GM19452 (cell line): ENCODE measurements around the gene ALKBH4.

Experiments
- ATAC-seq: cut with Tn5 transposase; IDR thresholded peaks from one replicate; pipeline ENCODE4 v1.9.1; 2021; ENCODE audit not compliant: unreplicated experiment

The ALKBH4 gene

DNA sequence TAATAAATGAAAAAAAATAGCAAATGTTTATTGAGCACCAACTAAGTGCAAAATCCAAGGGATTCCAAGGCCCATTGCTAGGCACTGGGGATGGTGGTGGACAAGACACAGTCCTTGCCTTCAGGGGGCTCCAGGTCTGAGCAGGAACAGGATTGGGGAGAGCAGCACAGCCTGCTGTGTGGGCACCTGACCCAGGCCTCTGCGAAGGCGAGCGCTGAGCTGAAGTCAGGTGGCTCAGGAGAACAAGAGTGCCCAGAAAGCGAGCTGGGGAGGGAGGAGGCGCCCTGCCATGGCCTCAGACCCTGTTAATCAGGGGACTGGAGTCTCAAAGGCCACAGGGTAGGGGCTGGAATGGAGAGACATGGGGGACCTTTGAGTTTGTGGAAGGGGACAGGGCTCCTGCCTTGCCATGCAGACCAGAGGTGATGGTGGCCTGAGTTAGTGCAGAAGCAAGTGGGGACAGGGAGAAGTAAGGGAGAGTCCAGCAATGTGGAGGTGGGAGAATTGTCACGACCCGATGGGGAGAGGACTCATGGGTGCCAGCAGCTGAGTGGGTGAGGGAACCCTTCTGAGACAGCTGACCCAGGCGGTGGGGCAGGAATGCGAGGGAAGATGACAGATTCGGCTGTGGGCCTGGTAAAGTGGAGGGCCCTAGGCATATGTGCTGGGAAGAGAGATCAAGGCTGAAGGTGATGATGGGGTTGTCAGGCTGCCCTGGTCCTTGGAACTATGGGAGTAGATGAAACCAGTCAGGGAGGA, 35.3 kb downstream of the ALKBH4 start:
- no peak for ATAC-seq

DNA sequence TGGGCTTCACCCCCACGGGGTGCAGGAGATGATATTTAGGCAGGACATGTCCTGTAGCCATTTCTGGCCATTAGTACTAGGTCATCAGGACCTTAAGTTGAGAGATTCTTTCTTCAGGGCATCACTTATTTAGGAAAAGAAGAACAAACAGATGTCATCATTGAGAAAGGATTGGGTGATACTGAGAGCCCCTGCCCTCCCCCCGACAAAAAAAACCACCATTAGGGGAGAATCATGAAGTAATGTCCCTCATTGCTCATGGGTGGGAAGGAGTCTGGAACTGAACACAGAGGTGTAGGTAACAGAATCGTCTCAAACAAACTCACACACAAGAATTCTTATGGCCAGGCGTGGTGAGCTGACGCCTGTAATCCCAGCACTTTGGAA, 37.7 kb downstream of the ALKBH4 start:
- no peak for ATAC-seq

DNA sequence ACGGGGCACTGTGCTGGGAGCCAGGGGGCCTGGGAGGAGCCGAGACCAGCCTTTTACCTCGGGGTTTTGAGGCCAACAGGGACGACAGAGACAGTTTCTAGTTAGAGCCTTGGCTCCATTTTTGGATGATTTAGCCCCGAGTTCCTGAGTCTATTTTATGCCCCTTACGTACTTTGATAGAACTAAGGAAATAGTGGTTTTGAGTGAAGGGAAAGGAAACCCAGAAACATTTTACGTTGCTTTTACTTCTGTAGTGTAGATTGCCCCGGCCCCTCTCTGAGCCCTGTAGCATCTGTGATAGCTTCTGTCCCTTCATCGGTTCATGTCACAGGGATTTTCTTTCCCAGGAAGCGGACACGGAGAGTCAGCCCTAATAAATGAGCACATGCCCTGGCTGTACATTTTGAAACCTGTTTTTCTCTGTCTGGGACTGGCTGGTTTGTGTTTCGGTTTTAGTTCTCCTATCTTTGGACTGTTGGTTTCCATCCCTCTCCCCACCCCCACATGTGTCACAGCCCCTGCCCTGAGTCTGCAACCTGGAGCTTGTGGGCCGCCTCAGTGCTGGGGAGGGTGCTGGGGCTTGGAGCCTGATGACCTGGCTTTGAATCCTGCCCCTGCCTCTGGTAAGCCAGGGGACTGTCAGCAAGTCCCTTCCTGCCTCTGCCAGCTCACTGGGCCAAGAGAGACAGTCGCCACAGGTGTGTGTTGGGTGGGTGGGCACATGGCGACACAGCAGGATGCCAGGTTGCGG, 38.2 kb downstream of the ALKBH4 start:
- peak; percentile 45 for ATAC-seq

DNA sequence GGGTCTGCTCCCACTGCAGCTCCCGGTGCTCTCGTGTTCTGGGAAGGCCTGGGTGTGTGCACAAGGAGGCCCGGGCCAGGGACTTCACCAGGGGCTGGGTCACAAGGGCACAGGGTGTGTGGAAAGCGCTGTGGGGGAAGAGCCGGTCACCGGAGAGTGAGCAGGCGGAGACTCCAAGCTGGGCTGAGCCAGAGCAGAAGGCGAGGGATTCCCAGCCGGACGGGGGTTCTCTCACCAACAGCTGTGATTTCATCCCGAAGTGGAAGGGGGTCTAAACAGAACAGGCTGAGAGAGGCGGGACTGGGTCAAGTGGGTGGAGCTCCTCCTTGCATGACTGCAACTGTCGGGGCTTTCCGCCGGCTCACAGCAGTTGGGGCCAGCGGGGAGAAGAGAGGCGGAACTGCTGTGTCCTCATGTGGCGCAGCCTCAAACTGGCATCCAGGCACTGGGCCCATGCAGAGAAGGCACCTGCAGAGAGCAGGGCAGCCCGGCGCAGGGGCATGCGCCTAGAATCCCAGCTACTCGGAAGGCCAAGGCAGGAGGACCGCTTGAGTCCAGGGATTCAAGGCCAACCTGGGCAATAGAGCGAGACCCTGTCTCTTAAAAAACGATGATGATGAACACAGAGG, 38.9 kb downstream of the ALKBH4 start:
- peak; percentile 67 for ATAC-seq

DNA sequence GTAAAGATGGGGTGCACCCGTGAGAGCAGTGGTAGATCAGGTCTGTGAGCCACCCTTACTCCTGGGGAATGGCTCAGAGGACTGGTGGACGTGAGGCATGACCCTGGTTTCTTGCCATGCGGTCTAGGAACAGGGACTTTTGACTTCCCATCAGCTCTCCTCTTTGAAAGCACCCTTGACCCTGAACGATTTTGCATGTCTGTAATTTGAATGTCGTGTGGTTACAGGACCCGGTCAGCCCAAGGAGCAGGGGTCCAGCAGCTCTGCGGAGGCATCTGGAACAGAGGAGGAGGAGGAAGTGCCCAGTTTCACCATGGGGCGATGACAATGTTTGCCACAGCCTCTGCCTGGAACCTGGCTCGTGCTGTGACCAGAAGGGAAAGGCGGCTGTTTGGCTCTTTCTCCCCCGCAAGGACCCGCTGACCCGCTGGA, 39.9 kb downstream of the ALKBH4 start:
- ATAC-seq: no peak

DNA sequence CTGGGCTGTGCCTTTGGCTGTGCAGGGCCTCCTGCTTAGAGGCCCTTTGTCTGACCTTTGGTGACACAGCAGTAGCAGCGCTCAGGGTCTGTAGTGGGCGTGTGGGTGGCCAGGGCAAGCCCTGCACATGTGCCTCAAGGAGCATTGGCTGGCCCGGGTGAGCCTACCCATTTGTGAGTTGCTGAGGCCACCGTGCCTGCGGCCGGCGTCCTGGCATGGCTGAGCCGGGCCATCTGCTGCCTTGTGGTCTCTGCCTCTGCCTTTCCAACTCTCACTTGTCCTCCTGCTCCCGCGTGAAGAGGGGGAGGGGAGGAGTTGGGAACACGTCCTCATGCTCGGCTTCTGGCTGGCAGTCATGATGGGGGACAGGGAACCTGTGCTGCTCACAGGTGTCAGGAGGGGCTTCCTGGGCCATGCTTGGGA, 40.5 kb downstream of the ALKBH4 start:
- ATAC-seq: no peak

DNA sequence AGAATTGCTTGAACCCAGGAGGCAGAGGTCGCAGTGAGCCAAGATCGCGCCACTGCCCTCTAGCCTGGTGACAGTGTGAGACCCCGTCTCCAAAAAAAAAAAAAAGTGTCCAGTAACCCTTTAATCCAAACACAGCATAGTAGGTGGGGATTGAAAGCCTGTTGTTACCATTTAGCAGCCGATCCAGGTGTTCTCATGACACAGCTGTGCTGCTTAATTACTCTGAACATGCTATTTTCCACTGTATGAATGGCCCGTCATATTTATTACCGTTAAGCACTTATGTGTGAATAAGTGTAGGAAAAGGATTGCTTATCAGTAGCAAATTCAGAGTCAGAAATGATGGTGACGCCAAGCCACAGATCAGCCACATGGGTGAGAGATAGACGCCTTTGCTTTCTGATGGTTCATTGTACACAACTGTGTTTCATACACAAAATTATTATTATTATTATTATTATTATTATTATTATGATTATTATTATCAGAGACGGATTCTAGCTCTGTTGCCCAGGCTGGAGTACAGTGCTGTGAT, 42.9 kb downstream of the ALKBH4 start:
- no peak for ATAC-seq

DNA sequence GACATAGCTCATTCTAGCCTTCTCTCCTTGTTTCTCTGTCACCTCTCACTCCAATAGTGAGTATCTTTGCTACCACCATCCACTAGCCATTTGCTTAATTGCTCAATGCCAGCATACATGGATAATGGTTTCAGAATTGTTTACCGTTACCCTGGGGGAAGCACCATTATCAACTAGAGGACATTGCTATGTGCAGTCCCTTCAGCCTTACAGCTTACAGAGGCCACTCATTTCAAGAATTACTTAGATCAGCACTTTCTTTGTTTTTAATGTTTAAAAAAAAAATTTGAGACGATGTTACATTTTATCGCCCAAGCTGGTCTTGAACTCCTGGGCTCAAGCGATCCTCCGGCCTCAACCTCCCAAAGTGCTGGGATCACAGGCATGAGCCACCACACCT, 46.1 kb downstream of the ALKBH4 start:
- ATAC-seq: no peak

DNA sequence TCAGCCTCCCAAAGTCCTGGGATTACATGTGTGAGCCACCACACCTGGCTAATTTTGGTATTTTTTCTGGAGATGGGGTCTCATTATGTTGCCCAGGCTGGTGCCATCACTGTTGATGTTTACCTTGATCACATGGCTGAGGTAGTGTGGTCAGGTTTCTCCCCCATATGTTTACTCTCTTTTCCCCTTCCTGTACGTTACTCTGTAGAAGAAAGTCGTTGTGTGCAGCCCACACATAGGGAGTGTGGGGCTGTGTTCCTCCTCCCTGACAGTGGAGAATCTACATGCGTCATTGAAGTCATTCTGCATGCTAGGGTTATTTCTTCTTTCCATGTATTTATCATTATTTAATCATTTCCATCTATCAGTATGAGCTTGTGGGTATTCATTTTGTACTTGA, 47.6 kb downstream of the ALKBH4 start:
- ATAC-seq: no peak

DNA sequence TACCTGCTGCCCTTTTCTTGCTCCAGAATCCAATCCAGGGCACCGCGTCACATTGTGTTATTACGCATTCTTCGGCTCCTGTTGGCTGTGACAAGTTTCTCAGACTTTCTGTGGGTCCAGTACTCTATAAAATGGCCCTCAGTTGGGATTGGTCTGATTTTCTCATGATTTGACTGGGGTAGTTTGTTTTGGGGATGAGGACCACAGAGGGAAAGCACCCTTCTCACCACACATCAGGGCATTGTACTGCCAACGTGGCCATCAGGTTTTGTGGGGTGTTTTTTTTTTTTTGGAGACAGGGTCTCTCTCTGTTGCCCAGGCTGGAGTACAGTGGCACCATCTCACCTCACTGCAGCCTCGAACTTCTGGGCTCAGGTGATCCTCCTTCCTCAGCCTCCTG, 48.3 kb downstream of the ALKBH4 start:
- ATAC-seq: no peak

DNA sequence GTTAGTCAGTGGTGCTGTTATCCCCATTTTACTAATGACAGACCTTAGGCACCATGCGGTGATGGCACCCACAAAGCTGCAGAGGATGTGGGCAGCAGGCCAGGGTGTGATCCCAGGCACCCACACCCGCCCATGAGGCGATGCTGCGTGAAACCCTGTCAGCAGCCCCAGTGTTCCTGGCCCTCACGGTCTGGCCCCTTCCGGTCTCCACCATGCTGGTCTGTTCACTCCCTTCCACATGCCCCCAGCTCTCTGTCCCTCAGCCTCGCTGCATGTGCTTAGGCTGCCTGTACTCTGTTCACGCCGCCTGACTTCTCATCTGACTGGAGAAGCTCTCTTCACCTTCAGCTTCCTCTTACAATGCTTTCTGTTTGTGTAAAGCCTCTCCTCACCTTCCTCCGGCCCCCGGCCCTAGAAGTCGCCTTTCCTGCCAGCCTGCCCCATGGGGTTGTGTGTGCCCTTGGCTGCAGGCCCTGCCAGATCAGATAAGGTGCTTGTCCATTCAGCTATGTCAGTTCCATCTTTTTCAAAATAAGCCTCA, 48.9 kb downstream of the ALKBH4 start:
- peak; percentile 70 for ATAC-seq

DNA sequence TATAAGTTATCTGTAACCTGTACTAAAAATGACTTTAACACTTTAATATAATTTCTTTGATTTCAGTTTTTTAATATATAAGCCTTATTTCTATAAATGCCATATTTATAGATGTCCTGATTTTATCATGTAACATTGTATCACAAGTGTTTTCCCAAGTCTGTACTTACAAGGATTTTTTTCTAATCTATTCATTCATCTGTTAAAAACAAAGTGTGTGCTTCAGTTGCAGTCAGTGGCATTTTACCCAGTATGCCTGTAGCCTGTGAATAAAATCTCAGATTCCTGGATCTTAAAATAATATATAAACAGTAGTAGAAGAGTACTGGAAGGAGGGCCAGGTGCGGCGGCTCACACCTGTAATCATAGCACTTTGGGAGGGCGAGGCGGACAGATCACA, 51.1 kb downstream of the ALKBH4 start:
- no peak for ATAC-seq

DNA sequence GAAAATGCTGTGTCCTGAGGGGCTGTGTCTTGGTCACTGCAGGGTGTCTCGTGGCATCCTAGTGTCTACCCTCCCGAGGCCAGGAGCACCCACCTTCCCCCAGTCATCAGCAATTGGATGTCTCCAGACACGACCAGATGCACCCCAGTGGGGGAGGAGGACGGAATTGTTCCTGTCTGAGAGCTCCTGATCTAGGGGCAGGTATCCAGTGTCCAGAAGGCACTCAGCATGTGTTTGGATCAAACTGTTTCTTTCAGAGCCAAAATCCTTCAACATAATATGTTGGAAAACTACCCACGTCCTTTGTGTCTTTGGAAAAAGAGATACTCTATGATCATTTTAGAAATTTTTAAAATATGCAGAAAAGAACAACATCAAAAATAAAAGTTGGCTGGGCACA, 51.6 kb downstream of the ALKBH4 start:
- ATAC-seq: no peak

DNA sequence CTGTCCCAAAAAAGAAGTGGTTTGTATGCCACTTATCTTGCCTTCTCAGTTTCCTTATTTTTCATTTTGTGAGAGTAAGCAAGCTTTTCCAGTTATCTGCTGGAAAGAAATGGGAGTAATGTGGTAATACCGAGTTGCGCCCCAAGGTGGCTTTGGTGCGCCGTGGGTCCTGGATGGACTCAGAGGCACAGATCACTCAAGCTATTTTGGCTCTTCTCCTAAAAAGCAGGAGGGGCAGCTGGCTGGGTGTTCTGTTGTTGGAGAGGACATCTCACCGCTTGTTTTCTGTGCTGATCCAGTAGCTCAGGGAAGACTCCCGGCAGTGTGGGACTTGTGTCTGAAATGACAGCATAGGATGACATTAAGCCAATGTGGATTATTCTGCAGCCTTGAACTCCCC, 52.1 kb downstream of the ALKBH4 start:
- no peak for ATAC-seq

DNA sequence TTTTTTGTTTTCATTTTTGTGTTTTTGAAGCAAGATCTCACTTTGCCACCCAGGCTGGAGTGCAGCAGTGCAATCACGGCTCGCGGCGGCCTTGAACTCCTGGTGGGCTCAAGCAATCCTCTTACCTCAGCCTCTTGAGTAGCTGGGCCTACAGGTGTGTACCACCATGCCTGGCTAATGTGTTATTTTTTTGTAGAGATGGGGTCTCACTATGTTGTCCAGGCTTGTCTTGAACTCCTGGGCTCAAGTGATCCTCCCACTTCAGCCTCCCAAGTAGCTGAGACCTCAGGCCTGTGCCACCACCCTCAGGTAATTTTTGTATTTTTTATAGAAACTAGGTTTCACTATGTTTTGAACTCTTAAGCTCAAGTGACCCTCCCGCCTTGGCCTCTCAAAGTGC, 53.7 kb downstream of the ALKBH4 start:
- ATAC-seq: no peak

DNA sequence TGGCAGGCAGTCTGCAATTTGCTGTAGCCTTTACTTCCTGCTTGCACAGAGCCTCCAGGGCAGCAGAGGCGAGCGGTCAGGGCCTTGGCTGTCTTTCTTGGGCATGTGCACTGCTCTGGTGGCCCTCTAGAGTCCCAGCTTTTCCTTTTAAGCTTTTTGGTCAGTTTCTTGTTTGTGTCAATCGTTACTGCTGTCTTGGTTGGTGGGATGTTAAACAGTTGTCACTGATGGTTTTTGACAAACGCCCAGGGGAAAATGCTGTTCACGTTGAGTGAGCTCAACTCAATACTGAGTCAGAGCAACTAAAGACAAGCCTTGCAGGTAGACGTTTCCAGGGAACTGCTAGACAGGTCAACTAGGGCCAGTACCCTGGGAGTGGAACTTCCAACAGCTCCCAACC, 54.5 kb downstream of the ALKBH4 start:
- no peak for ATAC-seq

DNA sequence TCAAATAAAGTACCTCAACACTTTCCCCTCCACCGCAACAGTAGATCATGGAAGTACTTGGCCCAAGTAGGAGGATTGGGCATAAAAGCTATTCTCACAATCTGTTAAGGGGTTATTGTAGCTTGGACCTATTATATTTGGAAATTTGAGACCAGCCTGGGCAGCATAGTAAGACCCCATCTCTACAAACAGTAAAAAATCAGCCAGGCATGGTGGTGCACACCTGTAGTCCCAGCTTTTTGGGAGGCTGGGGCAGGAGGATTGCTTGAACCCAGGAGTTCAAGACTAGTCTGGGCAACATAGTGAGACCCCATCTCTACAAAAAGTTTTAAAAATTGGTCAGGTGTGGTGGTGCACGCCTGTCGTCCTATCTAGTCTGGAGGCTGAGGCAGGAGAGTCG, 55.3 kb downstream of the ALKBH4 start:
- ATAC-seq: no peak

DNA sequence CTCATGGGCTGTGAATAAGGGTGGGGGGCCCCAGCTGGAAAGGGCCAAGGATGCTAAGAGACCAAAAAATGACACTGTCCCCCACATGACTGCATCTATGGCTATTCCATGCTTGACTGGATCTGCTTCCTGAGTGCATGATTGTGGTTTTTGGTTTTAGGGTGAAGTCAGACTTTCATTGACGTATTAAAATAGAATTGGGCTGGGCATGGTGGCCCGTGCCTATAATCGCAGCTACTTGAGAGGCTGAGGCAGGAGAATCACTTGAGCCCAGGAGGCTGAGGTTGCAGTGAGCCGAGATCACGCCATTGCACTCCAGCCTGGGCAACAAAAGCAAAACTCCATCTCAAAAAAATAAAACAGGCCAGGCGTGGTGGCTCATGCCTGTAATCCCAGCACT, 56.1 kb downstream of the ALKBH4 start:
- peak; percentile 67 for ATAC-seq

DNA sequence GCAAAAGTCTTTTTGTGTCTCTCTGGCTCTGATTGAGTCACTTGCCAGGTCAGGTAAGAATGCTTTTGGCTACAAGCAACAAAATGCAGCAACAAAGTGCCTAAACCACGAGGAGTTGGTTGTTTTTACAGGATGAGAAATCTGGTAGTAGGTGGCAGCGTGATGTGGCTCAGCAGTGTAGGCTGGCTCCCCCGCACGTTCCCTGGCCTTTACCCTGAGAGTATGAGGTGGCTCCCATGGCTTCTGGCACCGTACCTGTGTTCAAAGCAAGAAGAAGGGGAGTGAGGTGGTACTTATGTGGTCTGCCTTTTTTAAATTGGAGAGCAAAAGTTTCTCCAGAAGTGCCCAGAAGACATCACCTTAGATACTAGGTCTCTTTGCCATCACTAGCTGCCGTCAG, 56.8 kb downstream of the ALKBH4 start:
- no peak for ATAC-seq
